IPS-15b (cell line): Measurements from ENCODE around the gene E2F4.
A peak's percentile ranks its signal among the peaks of the same experiment; 100 is the strongest.

Experiments used
- H3K27me3 ChIP-seq: one replicate; pipeline ENCODE4 v1.6.1; 2013; ENCODE audit warnings: low read length; ENCODE audit not compliant: control insufficient read depth, insufficient read depth
- H3K36me3 ChIP-seq: one replicate; pipeline ENCODE4 v1.6.1; 2013; ENCODE audit warnings: low read length; ENCODE audit not compliant: control insufficient read depth, insufficient read depth
- H3K4me1 ChIP-seq: one replicate; pipeline ENCODE4 v1.6.1; 2013; ENCODE audit warnings: mild to moderate bottlenecking, low read length; ENCODE audit not compliant: control insufficient read depth, insufficient read depth
- H3K4me3 ChIP-seq: one replicate; pipeline ENCODE4 v1.5.1; 2013; ENCODE audit warnings: low read depth, low read length
- H3K9ac ChIP-seq: one replicate; pipeline ENCODE4 v1.6.1; 2013; ENCODE audit warnings: low read depth, mild to moderate bottlenecking, low read length
- H3K9me3 ChIP-seq: one replicate; pipeline ENCODE4 v1.6.1; 2013; ENCODE audit warnings: mild to moderate bottlenecking, low read length; ENCODE audit not compliant: control insufficient read depth, insufficient read depth

Gene E2F4

DNA sequence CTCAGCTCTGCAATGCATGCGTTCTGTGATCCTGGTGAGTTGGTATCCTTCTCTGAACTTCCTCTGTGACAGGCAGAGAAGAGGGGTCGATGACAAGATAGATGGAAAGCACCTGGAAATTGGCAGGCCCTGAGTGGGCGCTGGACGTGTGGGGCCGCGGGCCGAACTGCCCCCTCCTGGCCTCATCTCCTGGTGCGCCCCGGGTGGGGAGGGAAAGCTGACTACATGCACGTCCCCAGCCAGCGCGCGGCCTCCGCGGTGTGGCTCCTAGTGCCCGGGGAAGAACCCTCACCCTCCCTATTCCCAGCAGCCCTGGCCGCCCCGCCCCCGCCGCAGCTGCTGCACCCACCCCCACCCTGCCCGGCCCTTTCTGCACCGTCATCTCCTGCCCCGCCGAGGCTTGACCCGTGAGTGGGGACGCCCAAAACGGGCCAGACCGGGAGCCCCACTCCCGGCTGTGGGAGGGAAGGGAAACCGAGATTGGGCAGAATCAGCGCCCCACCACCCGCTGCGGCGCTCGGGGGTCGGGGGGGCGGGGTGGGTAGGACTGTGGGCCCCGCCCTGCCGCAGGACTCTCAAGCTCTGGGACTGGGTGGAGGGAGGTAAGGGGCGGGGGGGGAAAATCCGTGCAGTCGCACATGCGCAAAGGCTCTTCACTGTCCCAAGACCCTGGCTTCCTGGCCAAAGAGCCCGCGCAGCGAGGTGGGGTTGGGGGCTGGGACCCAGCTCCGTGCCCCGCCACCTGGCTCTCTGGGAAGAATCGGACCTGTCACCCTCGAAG lies 21.6 kb upstream of the E2F4 start, which contains the start of gene NOL3:
TSS of gene NOL3 (plus strand) at position 371 of the 781 bp plus-strand sequence.
- peak within 1 kb of the TSS; percentile 70 for H3K9ac ChIP-seq
- peaks cover 91% of the 10 kb centered on the region for H3K27me3 ChIP-seq
- H3K4me3 ChIP-seq = peak within 1 kb of the TSS; percentile 78

DNA sequence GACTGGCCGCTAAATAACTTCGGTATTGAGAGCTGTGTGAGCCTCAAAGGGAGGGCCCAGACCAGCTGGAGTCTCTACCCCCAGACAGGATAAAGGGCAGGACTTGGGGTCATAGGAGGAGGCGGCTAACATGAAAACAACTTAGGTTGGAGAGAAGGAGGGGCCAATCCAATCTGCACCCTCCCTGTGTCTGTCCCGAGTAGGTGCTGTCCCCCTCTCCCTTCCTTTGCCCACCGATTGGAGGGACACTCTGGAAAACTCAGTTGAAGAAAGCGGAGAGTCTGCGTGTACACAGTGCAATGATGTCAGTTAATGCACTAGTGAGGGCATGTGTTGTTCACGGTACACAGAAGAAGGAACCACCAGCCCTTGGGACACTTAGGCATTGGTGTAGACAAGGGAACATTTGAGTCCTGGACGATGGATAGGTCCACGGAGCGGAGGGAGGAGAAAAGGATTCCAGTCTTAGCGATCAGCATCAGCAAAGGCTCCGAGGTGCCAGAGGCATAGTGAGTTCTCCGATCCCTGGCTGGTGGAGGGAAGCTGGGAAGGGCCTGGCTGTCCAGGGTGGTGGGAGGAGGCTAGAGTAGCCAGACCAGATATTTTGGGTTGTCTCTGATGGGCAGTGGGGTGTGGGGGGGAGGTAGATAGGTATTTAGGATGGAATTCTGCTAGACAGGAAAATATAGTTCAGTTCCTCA lies 20.9 kb upstream of the E2F4 start:
- Histone ChIP-seq H3K9ac (peak overlapping the region; percentile 70), H3K4me1 (peaks cover 11% of the 10 kb centered on the region), H3K4me3 (peak overlapping the region; percentile 78)

More for the DNA sequence above, 21.6 kb upstream of the E2F4 start, which contains the start of gene NOL3:
- Histone ChIP-seq H3K36me3 (no peaks in the 10 kb centered on the region), H3K9me3 (no peaks in the 10 kb centered on the region), H3K4me1 (peaks cover 11% of the 10 kb centered on the region)

DNA sequence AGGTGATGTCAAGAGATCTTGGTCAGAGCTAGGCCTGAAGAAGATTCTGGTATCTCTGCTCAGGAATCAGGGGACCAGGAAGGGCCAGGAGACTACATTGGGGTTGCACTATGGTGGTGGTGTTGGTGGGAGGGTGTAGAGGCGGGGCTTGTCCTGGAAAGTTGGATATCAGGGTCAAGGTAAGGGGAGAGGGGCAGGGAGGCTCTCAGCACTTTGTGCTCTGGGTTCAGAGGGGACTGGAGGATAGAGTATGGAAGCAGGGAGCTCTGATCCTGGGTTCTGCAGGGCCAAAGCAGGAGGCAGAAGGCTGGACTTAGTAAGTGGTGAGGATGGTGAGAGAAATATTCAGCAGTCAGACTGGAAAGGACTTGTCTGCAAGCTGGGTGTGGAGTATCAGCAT lies 18.6 kb upstream of the E2F4 start:
- Histone ChIP-seq H3K9ac (no peak overlapping the region), H3K4me1 (peaks cover 12% of the 10 kb centered on the region), H3K9me3 (no peaks in the 10 kb centered on the region), H3K36me3 (no peaks in the 10 kb centered on the region), H3K27me3 (peaks cover 86% of the 10 kb centered on the region), H3K4me3 (peak overlapping the region; percentile 59)

More for the DNA sequence above, 20.9 kb upstream of the E2F4 start:
- Histone ChIP-seq H3K27me3 (peaks cover 90% of the 10 kb centered on the region), H3K9me3 (no peaks in the 10 kb centered on the region), H3K36me3 (no peaks in the 10 kb centered on the region)

DNA sequence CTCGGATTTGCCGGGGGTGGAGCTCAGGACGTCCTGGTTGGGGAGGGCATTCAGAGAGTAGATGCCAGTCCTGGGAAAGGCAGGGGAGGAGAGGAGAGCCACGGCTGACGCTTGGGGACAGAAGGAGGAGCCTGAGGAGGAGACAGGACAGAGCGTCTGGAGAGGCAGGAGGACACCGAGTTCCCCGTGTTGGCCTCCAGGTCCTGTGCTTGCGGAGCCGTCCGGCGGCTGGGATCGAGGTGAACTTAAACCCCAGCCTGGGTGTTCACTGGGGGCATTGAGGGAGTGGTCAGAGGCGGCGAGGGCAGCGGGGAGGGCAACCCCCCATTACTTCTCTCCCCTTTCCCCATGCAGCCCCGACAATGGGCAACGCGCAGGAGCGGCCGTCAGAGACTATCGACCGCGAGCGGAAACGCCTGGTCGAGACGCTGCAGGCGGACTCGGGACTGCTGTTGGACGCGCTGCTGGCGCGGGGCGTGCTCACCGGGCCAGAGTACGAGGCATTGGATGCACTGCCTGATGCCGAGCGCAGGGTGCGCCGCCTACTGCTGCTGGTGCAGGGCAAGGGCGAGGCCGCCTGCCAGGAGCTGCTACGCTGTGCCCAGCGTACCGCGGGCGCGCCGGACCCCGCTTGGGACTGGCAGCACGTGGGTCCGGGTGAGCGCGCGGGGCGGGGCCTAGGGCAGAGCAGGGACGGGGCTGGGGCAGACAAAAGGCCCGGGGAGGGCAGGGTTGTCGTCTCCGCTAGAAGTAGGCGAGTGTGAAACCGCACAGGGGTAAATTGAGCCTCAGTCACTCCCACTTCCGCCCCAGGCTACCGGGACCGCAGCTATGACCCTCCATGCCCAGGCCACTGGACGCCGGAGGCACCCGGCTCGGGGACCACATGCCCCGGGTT lies 17.9 kb upstream of the E2F4 start:
- Histone ChIP-seq H3K4me3 (peak overlapping the region; percentile 59), H3K36me3 (no peaks in the 10 kb centered on the region), H3K4me1 (peaks cover 12% of the 10 kb centered on the region), H3K27me3 (peaks cover 82% of the 10 kb centered on the region), H3K9ac (no peak overlapping the region), H3K9me3 (no peaks in the 10 kb centered on the region)

DNA sequence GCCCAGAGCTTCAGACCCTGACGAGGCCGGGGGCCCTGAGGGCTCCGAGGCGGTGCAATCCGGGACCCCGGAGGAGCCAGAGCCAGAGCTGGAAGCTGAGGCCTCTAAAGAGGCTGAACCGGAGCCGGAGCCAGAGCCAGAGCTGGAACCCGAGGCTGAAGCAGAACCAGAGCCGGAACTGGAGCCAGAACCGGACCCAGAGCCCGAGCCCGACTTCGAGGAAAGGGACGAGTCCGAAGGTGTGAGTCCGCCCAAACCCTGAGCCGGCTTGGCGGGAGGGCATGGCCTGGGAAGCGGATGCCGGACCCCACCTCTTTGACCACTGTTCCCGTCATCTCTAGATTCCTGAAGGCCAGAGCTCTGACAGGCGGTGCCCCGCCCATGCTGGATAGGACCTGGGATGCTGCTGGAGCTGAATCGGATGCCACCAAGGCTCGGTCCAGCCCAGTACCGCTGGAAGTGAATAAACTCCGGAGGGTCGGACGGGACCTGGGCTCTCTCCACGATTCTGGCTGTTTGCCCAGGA lies 17.2 kb upstream of the E2F4 start:
- H3K9ac ChIP-seq = no peak overlapping the region
- no peaks in the 10 kb centered on the region for H3K9me3 ChIP-seq
- no peaks in the 10 kb centered on the region for H3K36me3 ChIP-seq
- H3K27me3 ChIP-seq = peaks cover 79% of the 10 kb centered on the region
- H3K4me1 ChIP-seq = peaks cover 12% of the 10 kb centered on the region
- peak overlapping the region; percentile 59 for H3K4me3 ChIP-seq

DNA sequence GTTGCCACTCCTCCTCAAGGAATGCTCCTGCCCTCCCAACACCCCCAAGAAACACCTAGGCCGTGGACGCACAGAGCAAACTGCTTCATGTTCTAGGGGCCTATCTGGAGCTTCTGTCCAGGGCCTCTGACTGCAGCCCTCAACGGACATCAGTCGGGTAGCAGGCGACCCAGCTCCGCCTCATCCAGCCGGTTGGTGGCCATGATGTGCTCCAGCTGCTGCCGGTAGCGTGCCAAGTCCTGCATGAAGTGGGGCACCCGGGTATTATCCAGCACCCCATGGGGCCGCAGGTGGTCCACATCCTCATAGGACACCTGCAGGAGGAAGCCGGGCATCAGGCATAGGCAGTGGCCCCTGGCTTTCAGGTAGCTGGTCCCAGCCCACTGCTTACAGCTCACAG lies 15.3 kb upstream of the E2F4 start:
- Histone ChIP-seq H3K9ac (no peak overlapping the region), H3K9me3 (no peaks in the 10 kb centered on the region), H3K4me1 (peaks cover 7% of the 10 kb centered on the region), H3K36me3 (no peaks in the 10 kb centered on the region), H3K4me3 (no peak overlapping the region), H3K27me3 (peaks cover 67% of the 10 kb centered on the region)

DNA sequence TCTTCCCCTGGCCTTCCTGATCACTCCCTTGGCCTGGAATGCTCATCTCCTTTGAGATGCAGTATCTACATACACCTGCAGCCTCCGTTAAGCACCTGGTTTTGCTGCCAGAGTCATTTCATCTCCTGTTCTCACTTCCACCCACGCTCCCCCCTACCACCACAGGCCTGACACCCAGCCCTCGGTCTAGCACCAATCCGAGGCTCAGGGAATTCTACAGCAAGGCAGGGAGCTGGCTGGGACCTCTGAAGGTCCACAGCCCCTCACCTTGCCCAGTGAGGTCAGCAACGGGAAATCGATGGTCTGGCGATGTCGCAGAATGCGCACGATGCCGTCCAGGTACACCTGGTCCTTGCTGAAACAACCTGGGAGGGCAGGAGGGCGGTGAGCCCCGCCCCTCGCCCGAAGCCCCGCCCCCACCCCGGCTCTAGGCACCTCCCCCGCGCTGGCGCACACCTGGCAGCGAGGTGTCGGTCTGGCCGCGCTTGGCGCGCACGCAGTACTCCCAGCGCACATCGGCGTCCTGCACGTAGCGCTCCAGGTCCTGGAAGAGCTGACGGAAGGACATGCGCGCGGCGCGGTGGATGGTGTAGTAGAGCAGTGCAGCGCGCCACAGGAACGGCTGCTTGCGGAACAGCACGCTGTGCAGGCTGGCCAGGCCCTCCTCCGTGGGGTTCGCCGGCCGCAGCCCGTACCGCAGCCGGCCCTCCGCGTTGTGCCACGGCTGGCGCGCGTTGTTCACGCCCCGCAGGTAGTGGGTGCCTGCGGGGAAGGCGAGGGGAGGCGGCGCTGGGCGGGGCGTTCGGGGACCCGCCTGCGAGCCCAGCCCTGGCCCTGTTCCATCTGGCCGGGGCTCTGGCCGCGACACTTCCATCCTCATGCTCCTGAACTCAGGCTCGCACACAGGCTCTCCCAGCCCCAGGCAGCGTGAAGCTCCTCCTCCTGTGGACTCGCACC lies 13.9 kb upstream of the E2F4 start:
- Histone ChIP-seq H3K27me3 (peaks cover 53% of the 10 kb centered on the region), H3K4me3 (peak overlapping the region; percentile 63), H3K9ac (peak overlapping the region; percentile 12), H3K9me3 (no peaks in the 10 kb centered on the region), H3K4me1 (peaks cover 7% of the 10 kb centered on the region), H3K36me3 (no peaks in the 10 kb centered on the region)

DNA sequence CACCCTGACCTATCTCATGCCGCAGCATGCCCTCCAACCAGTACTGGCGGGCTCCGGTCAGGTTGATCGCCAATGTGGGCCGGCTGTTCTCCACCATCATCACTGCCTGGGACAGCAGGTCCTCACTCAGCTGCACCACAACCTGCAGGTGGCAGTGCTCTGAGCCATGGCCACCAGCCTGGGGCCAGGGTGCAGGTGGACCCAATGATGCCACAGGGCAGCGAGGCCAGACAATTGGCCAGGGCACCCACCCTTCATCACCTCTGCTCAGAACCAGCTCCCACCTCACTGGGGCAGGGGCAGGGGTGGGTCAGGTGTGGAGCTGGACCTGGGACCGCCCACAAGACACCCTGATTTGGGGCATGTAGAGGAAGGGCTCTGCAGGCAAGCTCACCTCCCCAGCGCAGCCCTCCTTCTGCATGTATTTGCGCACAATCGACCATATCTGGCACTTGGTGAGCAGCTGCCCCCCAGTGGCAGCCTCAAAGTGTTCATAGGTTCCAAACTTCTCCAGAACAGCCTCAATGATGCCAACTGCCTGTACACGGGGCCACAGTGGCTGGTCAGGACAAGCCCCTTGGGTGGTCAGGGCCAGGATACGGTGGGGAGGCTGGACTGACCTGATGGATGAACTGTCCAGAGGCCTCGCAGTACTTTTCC lies 12.4 kb upstream of the E2F4 start:
- Histone ChIP-seq H3K9me3 (no peaks in the 10 kb centered on the region), H3K27me3 (peaks cover 40% of the 10 kb centered on the region), H3K4me1 (peaks cover 4% of the 10 kb centered on the region), H3K4me3 (no peak overlapping the region), H3K9ac (no peak overlapping the region), H3K36me3 (no peaks in the 10 kb centered on the region)

DNA sequence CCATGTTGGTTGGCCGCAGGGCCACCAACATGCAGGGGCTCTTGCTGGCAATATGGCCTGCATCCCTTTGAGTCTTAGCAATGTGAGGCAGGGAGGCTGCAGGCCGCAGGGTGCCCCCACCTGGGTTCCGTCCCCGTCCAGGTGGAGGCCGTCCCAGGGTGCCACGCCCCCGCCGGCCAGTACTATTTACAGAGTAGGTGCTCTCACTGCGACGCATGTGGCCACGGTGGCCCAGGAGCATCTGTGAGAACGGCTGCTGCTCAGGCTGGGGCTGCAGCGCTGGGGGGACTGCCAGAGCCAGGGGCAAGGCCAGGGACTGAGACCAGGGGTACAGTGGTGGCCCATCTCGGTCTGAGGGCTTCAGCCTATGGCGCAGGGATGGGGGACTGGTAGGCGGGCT lies 11.8 kb upstream of the E2F4 start:
- Histone ChIP-seq H3K27me3 (peaks cover 40% of the 10 kb centered on the region), H3K9ac (no peak overlapping the region), H3K4me3 (no peak overlapping the region), H3K9me3 (no peaks in the 10 kb centered on the region), H3K36me3 (no peaks in the 10 kb centered on the region), H3K4me1 (peaks cover 4% of the 10 kb centered on the region)

DNA sequence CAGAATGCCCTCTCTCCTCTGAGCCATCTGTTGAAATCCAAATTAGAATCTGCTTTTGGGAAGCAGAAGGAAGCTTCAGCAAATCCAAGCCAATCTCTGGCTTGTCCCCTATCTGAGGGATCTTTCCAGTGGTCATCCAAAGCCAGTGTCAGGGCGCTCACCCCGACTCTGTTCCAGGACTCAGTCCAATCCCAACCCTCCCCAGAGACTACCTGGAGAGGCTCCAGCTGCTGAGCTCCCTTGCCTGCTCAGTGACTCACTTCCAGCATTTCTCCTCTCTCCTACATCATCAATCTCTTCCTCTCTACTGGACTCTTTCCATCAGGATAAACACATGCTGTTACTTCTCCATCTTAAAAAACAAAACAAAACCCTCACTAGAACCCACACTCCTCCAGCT lies 10.6 kb upstream of the E2F4 start:
- Histone ChIP-seq H3K9me3 (no peaks in the 10 kb centered on the region), H3K4me1 (peaks cover 4% of the 10 kb centered on the region), H3K9ac (no peak overlapping the region), H3K36me3 (no peaks in the 10 kb centered on the region), H3K27me3 (peaks cover 39% of the 10 kb centered on the region), H3K4me3 (no peak overlapping the region)
